Osteoblast (primary cell): ENCODE data around the gene CADPS. TPM values are rescaled to one million over a fixed set of nuclear protein-coding genes. Genes with fewer than 3 reads are reported as not detected.

Experiments
- DNase-seq: peaks from one replicate; pipeline ENCODE4 v3.0.0; 2011; ENCODE audit warnings: low spot score, mixed read lengths; ENCODE audit not compliant: insufficient read length; ENCODE audit errors: missing footprints
- H2AFZ ChIP-seq: 2 replicates; pipeline ENCODE4 v1.6.0; 2011; ENCODE audit warnings: mild to moderate bottlenecking, low read length
- H3K27ac ChIP-seq: 2 replicates; pipeline ENCODE4 v1.5.1; 2011; ENCODE audit warnings: mild to moderate bottlenecking, low read depth, low read length, moderate library complexity
- H3K27me3 ChIP-seq: 2 replicates; pipeline ENCODE4 v1.6.0; 2012; ENCODE audit warnings: mild to moderate bottlenecking, control low read depth, inconsistent platforms, low read length, moderate library complexity; ENCODE audit not compliant: insufficient read depth
- H3K36me3 ChIP-seq: 2 replicates; pipeline ENCODE4 v1.5.1; 2011; ENCODE audit warnings: mild to moderate bottlenecking, low read length, control low read depth, moderate library complexity; ENCODE audit not compliant: insufficient read depth
- H3K4me1 ChIP-seq: 2 replicates; pipeline ENCODE4 v1.5.1; 2011; ENCODE audit warnings: mild to moderate bottlenecking, low read length, control low read depth, moderate library complexity; ENCODE audit not compliant: insufficient read depth
- H3K4me2 ChIP-seq: 2 replicates; pipeline ENCODE4 v1.6.0; 2011; ENCODE audit warnings: mild to moderate bottlenecking, low read length; ENCODE audit not compliant: insufficient read depth
- H3K4me3 ChIP-seq: fragments of 200-600 bp; sonication (generic); 3 replicates; pipeline ENCODE4 v1.5.1; 2012; ENCODE audit warnings: mild to moderate bottlenecking, low read length, inconsistent platforms; ENCODE audit not compliant: insufficient read depth
- H3K79me2 ChIP-seq: 2 replicates; pipeline ENCODE4 v1.6.0; 2012; ENCODE audit warnings: mild to moderate bottlenecking, low read length, control low read depth, inconsistent platforms; ENCODE audit not compliant: insufficient read depth
- H3K9me3 ChIP-seq: 2 replicates; pipeline ENCODE4 v1.5.1; 2011; ENCODE audit warnings: low read depth, low read length, control low read depth
- H4K20me1 ChIP-seq: 2 replicates; pipeline ENCODE4 v1.6.0; 2012; ENCODE audit warnings: mild to moderate bottlenecking, low read length, control low read depth; ENCODE audit not compliant: insufficient read depth
- total RNA-seq: library from RNA; depleted of rRNA; stranded (reverse); fragments of >200 nt; gene quantifications from 2 replicates; pipeline ENCODE4 v1.2.3, GENCODE V29; 2012
- TF ChIP-seq, protein P1 (sequence below): IDR thresholded peaks from 2 replicates; pipeline ENCODE4 v1.5.1; 2011; ENCODE audit warnings: mild to moderate bottlenecking, low read depth, low read length, moderate library complexity; ENCODE audit errors: extremely low read depth

Gene CADPS
- total RNA-seq, 1 donor = not detected

- Histone ChIP-seq H3K4me2 (no peak overlapping the region), H3K27me3 (peaks cover 82% of the 10 kb centered on the region)
These were observed 507.4 kb downstream of the CADPS start for GRCh38 chr3:62367763-62368195.

GRCh38 chr3:62366126-62366484 is 509.1 kb downstream of the CADPS start:
- Histone ChIP-seq H3K36me3 (no peaks in the 10 kb centered on the region), H3K79me2 (no peaks in the 10 kb centered on the region), H3K9me3 (no peaks in the 10 kb centered on the region), H2AFZ (no peak overlapping the region), H3K4me2 (no peak overlapping the region), H4K20me1 (no peaks in the 10 kb centered on the region), H3K4me1 (no peaks in the 10 kb centered on the region), H3K27me3 (peaks cover 68% of the 10 kb centered on the region), H3K4me3 (no peak overlapping the region), H3K27ac (no peak overlapping the region)
- no peak for DNase-seq
- TF ChIP-seq, protein P1, sequence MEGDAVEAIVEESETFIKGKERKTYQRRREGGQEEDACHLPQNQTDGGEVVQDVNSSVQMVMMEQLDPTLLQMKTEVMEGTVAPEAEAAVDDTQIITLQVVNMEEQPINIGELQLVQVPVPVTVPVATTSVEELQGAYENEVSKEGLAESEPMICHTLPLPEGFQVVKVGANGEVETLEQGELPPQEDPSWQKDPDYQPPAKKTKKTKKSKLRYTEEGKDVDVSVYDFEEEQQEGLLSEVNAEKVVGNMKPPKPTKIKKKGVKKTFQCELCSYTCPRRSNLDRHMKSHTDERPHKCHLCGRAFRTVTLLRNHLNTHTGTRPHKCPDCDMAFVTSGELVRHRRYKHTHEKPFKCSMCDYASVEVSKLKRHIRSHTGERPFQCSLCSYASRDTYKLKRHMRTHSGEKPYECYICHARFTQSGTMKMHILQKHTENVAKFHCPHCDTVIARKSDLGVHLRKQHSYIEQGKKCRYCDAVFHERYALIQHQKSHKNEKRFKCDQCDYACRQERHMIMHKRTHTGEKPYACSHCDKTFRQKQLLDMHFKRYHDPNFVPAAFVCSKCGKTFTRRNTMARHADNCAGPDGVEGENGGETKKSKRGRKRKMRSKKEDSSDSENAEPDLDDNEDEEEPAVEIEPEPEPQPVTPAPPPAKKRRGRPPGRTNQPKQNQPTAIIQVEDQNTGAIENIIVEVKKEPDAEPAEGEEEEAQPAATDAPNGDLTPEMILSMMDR = no peak

More at GRCh38 chr3:62367763-62368195, 507.4 kb downstream of the CADPS start:
- Histone ChIP-seq H3K79me2 (no peaks in the 10 kb centered on the region), H3K27ac (no peak overlapping the region), H3K9me3 (no peaks in the 10 kb centered on the region), H3K4me1 (no peaks in the 10 kb centered on the region), H4K20me1 (no peaks in the 10 kb centered on the region), H2AFZ (no peak overlapping the region), H3K36me3 (no peaks in the 10 kb centered on the region), H3K4me3 (no peak overlapping the region)
- no peak for DNase-seq
- TF ChIP-seq, protein P1 = no peak

GRCh38 chr3:62365391-62366125 is 509.7 kb downstream of the CADPS start:
- Histone ChIP-seq H3K4me1 (no peaks in the 10 kb centered on the region), H3K36me3 (no peaks in the 10 kb centered on the region), H3K4me2 (no peak overlapping the region), H4K20me1 (no peaks in the 10 kb centered on the region), H3K4me3 (no peak overlapping the region), H3K27ac (no peak overlapping the region), H3K27me3 (peaks cover 62% of the 10 kb centered on the region), H2AFZ (no peak overlapping the region), H3K9me3 (no peaks in the 10 kb centered on the region), H3K79me2 (no peaks in the 10 kb centered on the region)
- DNase-seq = no peak
- TF ChIP-seq, protein P1 = no peak

GRCh38 chr3:62364191-62364590 is 511.0 kb downstream of the CADPS start:
- Histone ChIP-seq H3K9me3 (no peaks in the 10 kb centered on the region), H3K4me2 (no peak overlapping the region), H3K4me1 (no peaks in the 10 kb centered on the region), H3K36me3 (no peaks in the 10 kb centered on the region), H3K79me2 (no peaks in the 10 kb centered on the region), H4K20me1 (no peaks in the 10 kb centered on the region), H2AFZ (no peak overlapping the region), H3K4me3 (no peak overlapping the region), H3K27me3 (peaks cover 48% of the 10 kb centered on the region), H3K27ac (no peak overlapping the region)
- TF ChIP-seq, protein P1 = no peak
- no peak for DNase-seq
